IPS DF 4.7 (cell line): Measurements from ENCODE around the gene NKX1-1.
A peak's percentile ranks its signal among the peaks of the same experiment; 100 is the strongest.

Experiments
- DNase-seq: peaks from one replicate; pipeline ENCODE4 v3.0.0-alpha.2; 2013; ENCODE audit warnings: low spot score; ENCODE audit errors: extremely low read depth

Gene NKX1-1

GRCh38 chr4:1417522-1418390, 11.5 kb upstream of the NKX1-1 start:
- no peak for DNase-seq

- no peak for DNase-seq
These were observed 10.7 kb upstream of the NKX1-1 start for GRCh38 chr4:1416948-1417260.

- no peak for DNase-seq
These were observed 10.1 kb upstream of the NKX1-1 start for GRCh38 chr4:1416051-1416947.

GRCh38 chr4:1415681-1415981, 9.4 kb upstream of the NKX1-1 start:
- no peak for DNase-seq

GRCh38 chr4:1414831-1415680, 8.8 kb upstream of the NKX1-1 start:
- DNase-seq: no peak

GRCh38 chr4:1413687-1414479, 7.6 kb upstream of the NKX1-1 start:
- DNase-seq: no peak

- no peak for DNase-seq
These were observed 7.0 kb upstream of the NKX1-1 start for GRCh38 chr4:1413204-1413663.

- DNase-seq: no peak
These were observed 6.3 kb upstream of the NKX1-1 start for GRCh38 chr4:1412376-1413203.

- DNase-seq: no peak
These were observed 5.5 kb upstream of the NKX1-1 start for GRCh38 chr4:1411436-1412375.

- peak; percentile 41 for DNase-seq
These were observed 4.5 kb upstream of the NKX1-1 start for GRCh38 chr4:1410491-1411325.

- DNase-seq: no peak
These were observed 3.5 kb upstream of the NKX1-1 start for GRCh38 chr4:1409491-1410425.

- no peak for DNase-seq
These were observed 2.8 kb upstream of the NKX1-1 start for GRCh38 chr4:1409079-1409478.

- no peak for DNase-seq
These were observed 2.2 kb upstream of the NKX1-1 start for GRCh38 chr4:1408418-1408817.

GRCh38 chr4:1407657-1408333, 1.6 kb upstream of the NKX1-1 start:
- no peak for DNase-seq

GRCh38 chr4:1406981-1407656, 877 bp upstream of the NKX1-1 start:
- DNase-seq: no peak
